GM12891 (cell line): ENCODE measurements around the gene TACR2.

Source experiments
- DNase-seq: peaks from one replicate; pipeline ENCODE4 v3.0.0; 2011; ENCODE audit warnings: low spot score; ENCODE audit not compliant: insufficient read length
- FAIRE-seq: peaks from 2 replicates; lab custom pipeline; 2011; peaks lifted over from hg19 to GRCh38; lab: Jason Lieb, UNC
- PAX5 ChIP-seq: IDR thresholded peaks from 2 replicates; pipeline ENCODE4 v1.6.1; 2011; ENCODE audit warnings: low read length, moderate library complexity, mild to moderate bottlenecking; ENCODE audit not compliant: insufficient read depth, severe bottlenecking
- POLR2A ChIP-seq: IDR thresholded peaks from 2 replicates; pipeline ENCODE4 v1.6.1; 2011; ENCODE audit warnings: low read depth, low read length, control low read depth
- POLR2AphosphoS5 ChIP-seq: IDR thresholded peaks from 2 replicates; pipeline ENCODE4 v1.6.1; 2011; ENCODE audit warnings: low read depth, low read length, control low read depth
- POU2F2 ChIP-seq: IDR thresholded peaks from 2 replicates; pipeline ENCODE4 v1.6.1; 2011; ENCODE audit warnings: low read depth, mild to moderate bottlenecking, control low read depth, low read length, moderate library complexity
- SPI1 ChIP-seq: IDR thresholded peaks from 2 replicates; pipeline ENCODE4 v1.6.1; 2011; ENCODE audit warnings: low read depth, low read length, control low read depth
- TAF1 ChIP-seq: IDR thresholded peaks from 2 replicates; pipeline ENCODE4 v1.6.1; 2011; ENCODE audit warnings: low read depth, low read length, control low read depth

TACR2 gene

DNA sequence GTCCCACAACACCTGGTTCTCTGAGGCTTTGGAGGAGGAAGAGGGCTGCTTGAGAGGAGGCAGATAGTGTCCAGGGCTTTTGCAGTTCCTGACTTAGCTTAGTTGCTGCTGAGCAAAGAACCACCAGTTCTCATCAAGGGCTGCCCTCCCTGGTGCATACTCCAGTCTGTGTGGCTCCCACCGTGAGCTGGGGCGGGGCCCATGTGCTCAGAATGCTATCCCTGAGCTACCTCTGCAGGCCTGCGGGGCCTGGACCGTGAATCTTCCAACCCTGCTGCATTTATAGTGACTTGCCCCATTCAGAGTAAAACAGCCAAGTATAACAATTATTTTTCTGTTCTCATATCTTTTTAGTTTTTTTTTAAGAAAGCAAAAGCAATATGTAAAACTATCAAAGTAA, 49.2 kb downstream of the TACR2 start:
- TF ChIP-seq POU2F2 (no peak), POLR2A (no peak), POLR2AphosphoS5 (no peak), SPI1 (no peak), TAF1 (no peak), PAX5 (no peak)
- no peak for DNase-seq
- FAIRE-seq, result no peak

DNA sequence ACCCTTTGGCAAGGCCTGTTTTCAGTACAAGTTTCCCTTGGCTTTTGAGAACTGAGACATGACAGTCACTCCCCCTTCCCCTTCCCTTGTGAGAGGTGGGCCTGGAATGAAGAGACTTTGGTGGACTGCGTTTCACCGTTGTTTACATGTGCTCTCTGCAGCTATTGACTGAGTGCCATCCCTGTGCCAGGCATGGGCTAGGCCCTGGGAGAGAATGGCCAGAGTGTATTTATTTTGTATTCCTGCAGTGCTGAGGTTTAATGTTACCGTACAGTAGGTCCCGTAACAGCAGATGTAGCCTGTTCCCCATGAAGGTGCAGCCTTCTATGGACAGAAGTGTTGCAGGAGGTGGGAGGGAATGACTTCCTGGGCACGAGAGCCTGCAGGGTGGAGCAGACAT, 50.0 kb downstream of the TACR2 start:
- DNase-seq, result no peak
- FAIRE-seq, result no peak
- no peak for TF ChIP-seq POU2F2
- TF ChIP-seq PAX5, result no peak
- no peak for TF ChIP-seq POLR2A
- no peak for TF ChIP-seq TAF1
- no peak for TF ChIP-seq SPI1
- TF ChIP-seq POLR2AphosphoS5, result no peak

DNA sequence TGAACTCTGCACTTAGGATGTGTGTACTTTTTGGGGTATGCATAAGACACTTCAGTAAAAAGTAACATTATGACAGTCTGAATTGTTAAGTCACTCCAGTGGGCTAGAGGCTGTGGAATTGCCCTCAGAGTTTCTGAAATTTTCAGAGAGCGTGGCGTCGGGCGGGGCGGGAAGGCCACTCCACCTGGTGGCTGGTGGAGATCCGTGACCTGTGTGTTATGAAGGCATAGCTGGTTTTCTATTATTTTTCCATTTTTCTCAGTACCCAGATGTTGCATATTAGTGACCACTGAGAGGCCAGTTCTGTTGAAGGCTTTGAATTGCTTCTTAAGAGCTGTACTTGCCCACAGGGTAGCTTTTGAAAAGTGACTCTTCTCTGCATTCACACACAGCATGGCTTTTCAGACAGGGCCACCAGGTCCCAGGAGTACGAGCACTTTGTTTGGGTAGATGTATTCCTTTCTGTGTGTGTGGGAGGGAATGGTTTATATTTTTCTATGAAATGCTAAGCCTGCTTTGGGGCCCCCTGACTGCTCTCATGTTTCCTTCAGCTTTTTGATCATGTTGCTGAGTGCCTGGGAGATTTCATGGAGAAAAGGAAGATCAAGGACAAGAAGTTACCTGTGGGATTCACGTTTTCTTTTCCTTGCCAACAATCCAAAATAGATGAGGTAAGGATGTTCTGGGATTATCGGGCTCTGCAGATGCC, 52.3 kb downstream of the TACR2 start:
- TF ChIP-seq TAF1, result no peak
- no peak for TF ChIP-seq POLR2AphosphoS5
- TF ChIP-seq POU2F2, result no peak
- no peak for TF ChIP-seq POLR2A
- TF ChIP-seq SPI1, result no peak
- TF ChIP-seq PAX5, result no peak
- FAIRE-seq, result no peak
- no peak for DNase-seq

DNA sequence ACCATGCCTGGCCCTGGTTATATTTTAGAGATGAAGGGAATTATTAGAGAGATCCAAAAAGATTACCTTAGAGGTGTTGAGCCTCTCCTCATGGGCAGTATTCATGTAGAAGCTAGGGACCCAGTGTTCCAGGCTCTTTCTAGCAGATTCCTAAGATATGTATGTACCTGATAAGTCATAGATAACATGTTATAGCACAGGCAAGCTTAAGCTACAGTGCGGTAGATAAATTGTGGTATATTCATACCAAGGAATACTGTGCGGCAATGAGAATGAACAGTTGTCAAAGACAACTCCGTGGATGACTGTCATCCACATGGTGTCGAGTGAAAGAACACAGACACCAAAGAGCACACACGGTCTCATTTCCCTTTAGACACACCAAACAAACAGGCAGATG, 53.1 kb downstream of the TACR2 start:
- TF ChIP-seq SPI1 (no peak), POLR2A (no peak), POU2F2 (no peak), POLR2AphosphoS5 (no peak), TAF1 (no peak), PAX5 (no peak)
- FAIRE-seq, result peak; percentile 13
- no peak for DNase-seq

DNA sequence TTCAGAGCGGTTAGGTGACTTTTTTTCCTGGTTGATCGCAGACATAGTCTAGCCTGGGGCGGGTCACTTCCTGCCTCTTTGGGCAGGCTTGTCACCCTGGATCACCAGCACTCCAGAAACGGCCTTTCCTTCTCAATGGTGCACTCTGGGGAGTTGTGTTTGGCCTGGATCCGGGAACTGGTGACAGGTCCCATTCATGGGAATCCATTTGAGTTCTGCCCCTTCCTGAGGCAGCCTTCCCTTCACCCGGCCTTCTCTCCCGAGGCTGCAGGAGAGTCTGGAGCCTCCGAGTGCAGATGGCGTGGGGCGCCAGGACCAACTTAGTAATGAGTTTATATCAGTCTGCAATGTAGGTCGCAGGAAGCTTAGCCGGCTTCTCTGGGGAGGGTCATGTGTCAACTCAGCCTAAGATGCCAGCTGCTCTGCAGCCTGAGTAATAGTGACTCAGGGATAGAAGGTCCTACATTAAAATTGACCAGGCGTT, 54.2 kb downstream of the TACR2 start:
- no peak for FAIRE-seq
- no peak for TF ChIP-seq SPI1
- no peak for TF ChIP-seq TAF1
- TF ChIP-seq POLR2A, result no peak
- TF ChIP-seq POU2F2, result no peak
- TF ChIP-seq PAX5, result no peak
- no peak for TF ChIP-seq POLR2AphosphoS5
- DNase-seq, result no peak

DNA sequence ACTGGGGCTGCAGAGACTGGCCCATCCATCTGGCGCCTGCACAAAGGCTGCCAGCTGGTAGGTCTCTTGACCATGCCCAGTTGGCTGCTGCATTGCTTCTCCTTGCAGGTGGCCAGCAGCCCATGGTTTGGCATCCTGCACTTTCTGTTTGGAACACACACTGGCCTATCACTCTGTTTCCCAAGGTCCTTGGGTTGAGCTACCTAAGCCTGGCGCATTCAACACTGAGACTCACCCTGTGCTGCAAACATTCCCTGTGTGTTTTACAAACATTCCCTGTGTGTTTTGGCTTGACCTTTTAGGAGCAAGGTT, 55.5 kb downstream of the TACR2 start:
- FAIRE-seq, result no peak
- TF ChIP-seq POLR2AphosphoS5, result no peak
- no peak for TF ChIP-seq TAF1
- no peak for TF ChIP-seq PAX5
- no peak for TF ChIP-seq POLR2A
- TF ChIP-seq POU2F2, result no peak
- TF ChIP-seq SPI1, result no peak

DNA sequence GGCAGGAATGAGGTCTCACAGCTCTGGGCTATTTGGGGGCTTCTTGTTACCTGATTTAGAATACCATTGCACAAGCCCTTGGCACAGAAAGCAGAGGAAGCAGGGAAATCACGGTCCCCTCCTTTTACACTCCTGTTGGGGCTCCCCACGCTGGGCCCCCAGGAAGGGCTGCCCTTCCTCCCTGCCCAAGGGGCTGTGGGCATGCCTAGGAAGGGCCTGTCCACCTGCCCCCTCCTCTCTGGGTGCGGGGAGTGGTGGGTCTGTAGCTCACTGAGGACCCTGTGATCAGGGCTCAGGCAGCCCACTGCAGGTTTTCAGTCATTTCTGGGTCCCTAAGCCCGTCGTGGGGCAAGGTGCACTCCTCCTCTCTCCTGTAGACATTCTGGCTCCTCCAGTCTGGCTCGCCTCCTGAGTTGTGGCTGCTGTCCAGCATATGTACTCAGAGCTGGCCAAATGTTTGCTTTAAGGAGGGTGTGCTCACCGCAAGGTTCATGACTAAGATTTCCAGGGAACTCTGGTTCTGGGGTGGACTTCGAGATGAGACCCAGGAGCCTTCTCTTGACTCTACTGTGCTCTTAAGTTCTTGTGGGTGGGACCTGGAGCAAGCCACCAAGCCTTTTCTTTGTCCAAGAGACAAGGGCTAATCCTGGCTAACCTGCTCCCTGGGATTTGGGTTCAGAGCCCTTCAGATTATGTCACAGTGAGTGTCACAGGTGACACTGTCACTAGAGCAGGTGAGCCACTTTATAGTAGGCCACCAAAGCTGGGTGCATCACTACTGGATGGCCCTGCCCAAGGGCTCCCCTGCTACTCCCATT, 56.0 kb downstream of the TACR2 start:
- no peak for FAIRE-seq
- no peak for TF ChIP-seq POLR2A
- TF ChIP-seq POU2F2, result no peak
- no peak for TF ChIP-seq TAF1
- TF ChIP-seq POLR2AphosphoS5, result no peak
- TF ChIP-seq SPI1, result no peak
- no peak for TF ChIP-seq PAX5
- DNase-seq, result no peak

More for the DNA sequence above, 55.5 kb downstream of the TACR2 start:
- no peak for DNase-seq

DNA sequence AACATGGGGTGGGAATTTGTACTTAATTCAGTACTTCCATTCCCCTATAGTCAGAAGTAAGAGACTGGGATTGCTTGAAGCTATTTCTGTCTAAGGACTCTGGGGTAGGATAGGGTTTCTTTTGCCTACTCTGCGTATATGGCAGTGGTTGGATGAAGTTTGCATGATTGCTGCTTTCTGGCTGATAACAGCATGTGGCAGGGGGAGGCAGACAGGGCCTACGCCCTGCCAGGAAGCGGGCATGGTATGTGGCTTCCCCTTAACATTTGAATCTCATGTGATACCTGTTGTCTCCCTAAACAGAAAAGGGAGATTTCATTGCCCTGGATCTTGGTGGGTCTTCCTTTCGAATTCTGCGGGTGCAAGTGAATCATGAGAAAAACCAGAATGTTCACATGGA, 57.1 kb downstream of the TACR2 start:
- no peak for FAIRE-seq
- TF ChIP-seq POLR2AphosphoS5, result no peak
- no peak for TF ChIP-seq POU2F2
- TF ChIP-seq PAX5, result no peak
- TF ChIP-seq TAF1, result no peak
- TF ChIP-seq POLR2A, result no peak
- TF ChIP-seq SPI1, result no peak
- DNase-seq, result no peak

DNA sequence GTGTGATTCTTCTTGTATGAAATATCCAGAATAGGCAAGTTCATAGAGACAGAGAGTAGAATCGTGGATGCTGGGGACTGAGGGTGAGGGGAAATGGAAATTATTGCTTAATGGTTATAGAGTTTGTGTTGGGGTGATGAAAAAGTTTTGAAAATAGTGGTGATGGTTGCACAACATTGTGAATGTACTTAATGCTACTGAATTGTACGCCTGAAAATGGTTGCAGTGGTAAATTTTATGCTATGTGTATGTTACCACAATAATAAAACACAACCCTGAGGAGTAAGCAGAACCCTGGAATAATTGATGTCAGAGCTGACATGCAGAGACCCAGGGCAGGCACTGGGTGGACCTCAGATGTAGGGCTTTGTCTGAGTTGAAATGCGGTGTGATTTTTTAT, 57.6 kb downstream of the TACR2 start:
- DNase-seq (no peak), FAIRE-seq (no peak)
- TF ChIP-seq TAF1 (no peak), POLR2AphosphoS5 (no peak), POLR2A (no peak), SPI1 (no peak), PAX5 (no peak)
